Caco-2 (cell line): ENCODE results near the gene C1orf198. TPM values are rescaled to one million over a fixed set of nuclear protein-coding genes. Genes with fewer than 3 reads are reported as not detected.
A peak's percentile ranks its signal among the peaks of the same experiment; 100 is the strongest.

Experiments used
- BruUV-seq: library from RNA; stranded (reverse); fragments of 400-500 nt; replicated peaks from 2 replicates; lab custom pipeline; 2021; lab: Mats Ljungman, UMichigan
- CTCF ChIA-PET: fragments of 300-600 bp; sonication (Branson Sonifier 250); formaldehyde crosslinking; loops from one replicate; lab custom pipeline; 2022; ENCODE audit warnings: antibody characterized with exemption; lab: Charles Lee
- POLR2A ChIA-PET: fragments of 300-600 bp; sonication (Branson Sonifier 250); formaldehyde crosslinking; loops from one replicate; lab custom pipeline; 2022; ENCODE audit warnings: antibody characterized with exemption; lab: Charles Lee
- DNase-seq, 2 experiments: peaks; one replicate each; pipeline versions ENCODE4 v3.0.0 to v3.0.0-alpha.2; 2020 to 2022
- H3K27me3 ChIP-seq: replicated peaks from 2 replicates; pipeline ENCODE4 v1.6.0; 2011; ENCODE audit warnings: low read length; ENCODE audit not compliant: control insufficient read depth, insufficient read depth
- H3K36me3 ChIP-seq: 2 replicates; pipeline ENCODE4 v1.5.1; 2011; ENCODE audit warnings: low read length; ENCODE audit not compliant: control insufficient read depth, insufficient read depth
- H3K4me1 ChIP-seq: fragments of 250-450 bp; sonication (Bioruptor Pico); 2 replicates; pipeline ENCODE4 v1.5.1; 2020; ENCODE audit warnings: mild to moderate bottlenecking
- H3K4me3 ChIP-seq: 2 replicates; pipeline ENCODE4 v1.5.1; 2011; ENCODE audit warnings: low read depth, mild to moderate bottlenecking, control low read depth, low read length
- H3K9me3 ChIP-seq: fragments of 250-450 bp; sonication (Bioruptor Pico); 2 replicates; pipeline ENCODE4 v1.5.1; 2020; ENCODE audit warnings: mild to moderate bottlenecking, moderate library complexity
- H3K27ac Mint-ChIP-seq: one replicate; pipeline ENCODE4 v1.8.0; 2022; ENCODE audit warnings: mixed read lengths; ENCODE audit not compliant: unreplicated experiment
- H3K27me3 Mint-ChIP-seq: one replicate; pipeline ENCODE4 v1.8.0; 2022; ENCODE audit warnings: mixed read lengths; ENCODE audit not compliant: insufficient read depth, unreplicated experiment
- H3K36me3 Mint-ChIP-seq: one replicate; pipeline ENCODE4 v1.8.0; 2022; ENCODE audit warnings: mild to moderate bottlenecking, mixed read lengths; ENCODE audit not compliant: insufficient read depth, unreplicated experiment
- H3K4me1 Mint-ChIP-seq: one replicate; pipeline ENCODE4 v1.8.0; 2022; ENCODE audit warnings: low read depth, mixed read lengths; ENCODE audit not compliant: unreplicated experiment
- H3K4me3 Mint-ChIP-seq: one replicate; pipeline ENCODE4 v1.8.0; 2022; ENCODE audit warnings: mild to moderate bottlenecking, moderate library complexity, mixed read lengths; ENCODE audit not compliant: unreplicated experiment
- H3K9me3 Mint-ChIP-seq: one replicate; pipeline ENCODE4 v1.8.0; 2022; ENCODE audit warnings: mixed read lengths; ENCODE audit not compliant: unreplicated experiment
- CTCF ChIP-seq, 2 experiments: fragments of 200-600 bp in 1 of 2; IDR thresholded peaks; 1 replicate in 1 of 2; 2 replicates in 1 of 2; pipeline versions ENCODE4 v1.5.1 to v1.8.0; 2011 to 2022; ENCODE audit warnings: antibody characterized with exemption in 1 of 2, control low read depth in 1 of 2, inconsistent platforms in 1 of 2, low read depth in 1 of 2, low read length in 1 of 2, mild to moderate bottlenecking in 1 of 2, moderate library complexity in 1 of 2; ENCODE audit not compliant: insufficient read depth in 1 of 2, severe bottlenecking in 1 of 2, unreplicated experiment in 1 of 2
- intact Hi-C: fragments of 100-400 bp; cut with micrococcal nuclease; formaldehyde crosslinking; loops from one replicate; pipeline ENCODE4 v1.10.0; 2022; ENCODE audit not compliant: unreplicated experiment
- total RNA-seq: library from RNA; stranded (reverse); gene quantifications from 2 replicates; pipeline ENCODE4 v1.2.3, GENCODE V29; 2022

Gene C1orf198
- total RNA-seq, 1 experiment from 2014 or later, result 92.2 TPM

GRCh38 chr1:230875370-230875769 lies 7.0 kb upstream of the C1orf198 start:
- no peak for TF ChIP-seq CTCF (IDR thresholded peaks at IDR 0.05; ENCODE audit: insufficient read depth in 1 of 2, low read depth in 1 of 2, low read length in 1 of 2, severe bottlenecking in 1 of 2, unreplicated experiment in 1 of 2)
- CTCF ChIA-PET, result no interaction called here
- Mint-ChIP-seq H3K4me1 (peaks cover 6% of the 10 kb centered on the region), H3K9me3 (no peaks in the 10 kb centered on the region), H3K27ac (no peak overlapping the region), H3K4me3 (no peak overlapping the region), H3K27me3 (no peaks in the 10 kb centered on the region), H3K36me3 (peaks cover 9% of the 10 kb centered on the region)
- no peaks in the 10 kb centered on the region for H3K27me3 ChIP-seq
- intact Hi-C loops, result no loop called here
- H3K4me3 ChIP-seq, result no peak overlapping the region
- no TSS peak for BruUV-seq
- H3K9me3 ChIP-seq, result no peaks in the 10 kb centered on the region
- no peaks in the 10 kb centered on the region for H3K36me3 ChIP-seq
- DNase-seq, result no peak
- POLR2A ChIA-PET, result no interaction called here
- H3K4me1 ChIP-seq, result peaks cover under 1% of the 10 kb centered on the region; the same call in 1 of the 2 replicates

GRCh38 chr1:230870916-230871315 lies 2.6 kb upstream of the C1orf198 start:
- Histone ChIP-seq H3K27me3 (no peaks in the 10 kb centered on the region), H3K4me3 (no peak overlapping the region), H3K4me1 (peaks cover 20% of the 10 kb centered on the region), H3K36me3 (no peaks in the 10 kb centered on the region; the same call in 1 of the 2 replicates), H3K9me3 (no peaks in the 10 kb centered on the region)
- intact Hi-C loops, result no loop called here
- no TSS peak for BruUV-seq
- no peak for DNase-seq
- H3K27me3 Mint-ChIP-seq, result no peaks in the 10 kb centered on the region
- no peak overlapping the region for H3K27ac Mint-ChIP-seq
- POLR2A ChIA-PET, result no interaction called here
- no peak overlapping the region for H3K4me3 Mint-ChIP-seq
- no peaks in the 10 kb centered on the region for H3K9me3 Mint-ChIP-seq
- no peak for TF ChIP-seq CTCF (IDR thresholded peaks at IDR 0.05; ENCODE audit: insufficient read depth in 1 of 2, low read depth in 1 of 2, low read length in 1 of 2, severe bottlenecking in 1 of 2, unreplicated experiment in 1 of 2)
- CTCF ChIA-PET, result no interaction called here
- H3K4me1 Mint-ChIP-seq, result peaks cover 19% of the 10 kb centered on the region
- peaks cover 35% of the 10 kb centered on the region for H3K36me3 Mint-ChIP-seq

GRCh38 chr1:230869500-230869899 lies 1.2 kb upstream of the C1orf198 start:
- no peak for DNase-seq
- H3K27me3 Mint-ChIP-seq, result no peaks in the 10 kb centered on the region
- Histone ChIP-seq H3K27me3 (no peaks in the 10 kb centered on the region), H3K4me3 (peak overlapping the region; percentile 90), H3K36me3 (no peaks in the 10 kb centered on the region; the same call in 1 of the 2 replicates), H3K9me3 (no peaks in the 10 kb centered on the region), H3K4me1 (peaks cover 21% of the 10 kb centered on the region)
- BruUV-seq, result TSS peak; percentile 77
- CTCF ChIA-PET, result interaction anchor here (0.8 to 1.1 kb wide), 2 partner anchors 109 to 468 kb away, joined by 3 read pairs; partner anchors contain the start of genes ARV1, EXOC8 and TTC13
- no peaks in the 10 kb centered on the region for H3K9me3 Mint-ChIP-seq
- intact Hi-C loops, result loop anchor here (2.0 to 10.0 kb wide), 2 partner anchors 31 to 345 kb away; no protein-coding TSS in a partner anchor
- TF ChIP-seq CTCF (IDR thresholded peaks at IDR 0.05; ENCODE audit: insufficient read depth in 1 of 2, low read depth in 1 of 2, low read length in 1 of 2, severe bottlenecking in 1 of 2, unreplicated experiment in 1 of 2), result no peak
- peaks cover 30% of the 10 kb centered on the region for H3K4me1 Mint-ChIP-seq
- peak overlapping the region; percentile 81 for H3K4me3 Mint-ChIP-seq
- peak overlapping the region; percentile 97 for H3K27ac Mint-ChIP-seq
- peaks cover 37% of the 10 kb centered on the region for H3K36me3 Mint-ChIP-seq
- POLR2A ChIA-PET, result interaction anchor here (0.6 to 1.6 kb wide), 9 partner anchors 11 to 468 kb away, joined by 3 to 8 read pairs (median 3); partner anchors contain the start of genes ARV1, EXOC8, SPRTN and TTC13
